OCI-LY1 (cell line): ENCODE data around the gene NR0B2.

Experiments used
- H2AFZ ChIP-seq: fragments of 200-600 bp; sonication (generic), shearing (Covaris generic); 2 replicates; pipeline ENCODE4 v1.6.0; 2014; ENCODE audit warnings: antibody characterized with exemption, mild to moderate bottlenecking, low read length
- H3F3A ChIP-seq: fragments of 200-600 bp; sonication (generic), shearing (Covaris generic); 2 replicates; pipeline ENCODE4 v1.6.0; 2014; ENCODE audit warnings: mild to moderate bottlenecking, antibody characterized with exemption, low read length, moderate library complexity; ENCODE audit not compliant: insufficient read depth
- H3K27ac ChIP-seq: fragments of 200-600 bp; sonication (generic); 2 replicates; pipeline ENCODE4 v1.5.1; 2014; ENCODE audit warnings: low read length, mixed run types, mild to moderate bottlenecking, low read depth; ENCODE audit not compliant: poor library complexity, severe bottlenecking
- H3K27me3 ChIP-seq: fragments of 200-600 bp; sonication (generic); 2 replicates; pipeline ENCODE4 v1.6.0; 2014; ENCODE audit warnings: antibody characterized with exemption, mild to moderate bottlenecking, low read length, moderate library complexity; ENCODE audit not compliant: insufficient read depth
- H3K36me3 ChIP-seq: fragments of 200-600 bp; sonication (generic); 2 replicates; pipeline ENCODE4 v1.6.1; 2014; ENCODE audit warnings: mild to moderate bottlenecking, antibody characterized with exemption, low read length, moderate library complexity, mixed read lengths; ENCODE audit not compliant: insufficient read depth
- H3K4me1 ChIP-seq: fragments of 200-600 bp; sonication (generic); 2 replicates; pipeline ENCODE4 v1.5.1; 2014; ENCODE audit warnings: mild to moderate bottlenecking, low read length, moderate library complexity; ENCODE audit not compliant: insufficient read depth, severe bottlenecking
- H3K4me2 ChIP-seq: fragments of 200-600 bp; sonication (generic), shearing (Covaris generic); 2 replicates; pipeline ENCODE4 v1.6.1; 2014; ENCODE audit warnings: low read length
- H3K4me3 ChIP-seq: fragments of 200-600 bp; sonication (generic); 2 replicates; pipeline ENCODE4 v1.5.1; 2014; ENCODE audit warnings: low read length, low read depth, mild to moderate bottlenecking, mixed read lengths; ENCODE audit not compliant: poor library complexity, severe bottlenecking
- H3K79me2 ChIP-seq: fragments of 200-600 bp; shearing (Covaris generic); 2 replicates; pipeline ENCODE4 v1.6.1; 2016; ENCODE audit warnings: mixed run types, low read length, mixed read lengths; ENCODE audit not compliant: insufficient read depth
- H3K9ac ChIP-seq: fragments of 200-600 bp; sonication (generic), shearing (Covaris generic); 2 replicates; pipeline ENCODE4 v1.6.1; 2014; ENCODE audit warnings: mild to moderate bottlenecking, low read length, mixed read lengths
- H3K9me2 ChIP-seq: fragments of 200-600 bp; sonication (generic), shearing (Covaris generic); 2 replicates; pipeline ENCODE4 v1.6.1; 2014; ENCODE audit warnings: low read depth, mild to moderate bottlenecking, low read length, mixed read lengths
- H3K9me3 ChIP-seq: fragments of 200-600 bp; shearing (Covaris generic); 2 replicates; pipeline ENCODE4 v1.6.1; 2014; ENCODE audit warnings: low read length, mixed read lengths
- H4K20me1 ChIP-seq: fragments of 200-600 bp; sonication (generic), shearing (Covaris generic); 2 replicates; pipeline ENCODE4 v1.6.0; 2016; ENCODE audit warnings: mild to moderate bottlenecking, low read length; ENCODE audit not compliant: insufficient read depth
- CTCF ChIP-seq: fragments of 200-600 bp; sonication (generic), shearing (Covaris generic); IDR thresholded peaks from 2 replicates; pipeline ENCODE4 v1.5.1; 2017; ENCODE audit warnings: mild to moderate bottlenecking, antibody characterized with exemption, low read length, moderate library complexity, mixed read lengths
- EZH2 ChIP-seq: fragments of 200-600 bp; sonication (generic), shearing (Covaris generic); IDR thresholded peaks from 2 replicates; pipeline ENCODE4 v1.8.0; 2017; ENCODE audit warnings: borderline replicate concordance, mixed run types, mild to moderate bottlenecking, antibody characterized with exemption, low read length, moderate library complexity, mixed read lengths

NR0B2 gene

GRCh38 chr1:26913754-26914619, at the start of gene NR0B2:
NR0B2 (minus strand) TSS chr1:26913975; CDS start chr1:26913940, 35 bp downstream.
- H4K20me1 ChIP-seq, result no peaks in the 10 kb centered on the region
- no peaks in the 10 kb centered on the region for H3K9me3 ChIP-seq
- H3K9me2 ChIP-seq, result no peaks in the 10 kb centered on the region
- no peak within 1 kb of the TSS for H3K9ac ChIP-seq
- H3K4me3 ChIP-seq, result no peak within 1 kb of the TSS
- H3K27ac ChIP-seq, result no peak within 1 kb of the TSS
- no peaks in the 10 kb centered on the region for H3F3A ChIP-seq
- no peaks in the 10 kb centered on the region for H3K4me1 ChIP-seq
- H3K36me3 ChIP-seq, result no peaks in the 10 kb centered on the region
- H3K4me2 ChIP-seq, result no peak within 1 kb of the TSS
- H3K27me3 ChIP-seq, result no peaks in the 10 kb centered on the region
- no peak for TF ChIP-seq EZH2
- TF ChIP-seq CTCF, result no peak
- H2AFZ ChIP-seq, result no peak within 1 kb of the TSS
- H3K79me2 ChIP-seq, result no peaks in the 10 kb centered on the region

- H3K9me3 ChIP-seq, result no peaks in the 10 kb centered on the region
- H4K20me1 ChIP-seq, result no peaks in the 10 kb centered on the region
- peaks cover 6% of the 10 kb centered on the region; the same call in 1 of the 2 replicates for H3K27me3 ChIP-seq
- H3F3A ChIP-seq, result no peaks in the 10 kb centered on the region
- peaks cover 12% of the 10 kb centered on the region for H3K4me1 ChIP-seq
- no peaks in the 10 kb centered on the region for H3K79me2 ChIP-seq
- no peaks in the 10 kb centered on the region for H3K36me3 ChIP-seq
- no peak for TF ChIP-seq EZH2
- no peak for TF ChIP-seq CTCF
- H3K9ac ChIP-seq, result no peak overlapping the region
- H3K4me3 ChIP-seq, result no peak overlapping the region
- H3K9me2 ChIP-seq, result no peaks in the 10 kb centered on the region
- H3K27ac ChIP-seq, result no peak overlapping the region
- no peak overlapping the region for H2AFZ ChIP-seq
- no peak overlapping the region for H3K4me2 ChIP-seq
These were observed 48.1 kb upstream of the NR0B2 start for GRCh38 chr1:26961826-26962225.

- no peak for TF ChIP-seq CTCF
- no peak for TF ChIP-seq EZH2
- H3K27ac ChIP-seq, result no peak overlapping the region
- peaks cover 4% of the 10 kb centered on the region; the same call in 1 of the 2 replicates for H3K36me3 ChIP-seq
- H4K20me1 ChIP-seq, result no peaks in the 10 kb centered on the region
- no peaks in the 10 kb centered on the region for H3K79me2 ChIP-seq
- H3K9me2 ChIP-seq, result no peaks in the 10 kb centered on the region
- H3K9ac ChIP-seq, result peak overlapping the region; percentile 20; the same call in 1 of the 2 replicates
- H2AFZ ChIP-seq, result no peak overlapping the region
- H3K4me1 ChIP-seq, result peaks cover 12% of the 10 kb centered on the region
- peaks cover 8% of the 10 kb centered on the region; the same call in 1 of the 2 replicates for H3K9me3 ChIP-seq
- peak overlapping the region; percentile 84 for H3K4me3 ChIP-seq
- H3K4me2 ChIP-seq, result peak overlapping the region; percentile 95
- H3F3A ChIP-seq, result no peaks in the 10 kb centered on the region
- H3K27me3 ChIP-seq, result peaks cover 10% of the 10 kb centered on the region; the same call in 1 of the 2 replicates
These were observed 46.8 kb upstream of the NR0B2 start for GRCh38 chr1:26960625-26960966.
